Endothelial cell of umbilical vein (primary cell): Measurements from ENCODE around the gene OASL. TPM values are rescaled to one million over a fixed set of nuclear protein-coding genes. Genes with fewer than 3 reads are reported as not detected.

Experiments used
- BruUV-seq: library from RNA; stranded (reverse); fragments of 400-500 nt; replicated peaks from 2 replicates; lab custom pipeline; 2021; lab: Mats Ljungman, UMichigan
- CTCF ChIA-PET: fragments of 300-600, 350-600 bp; sonication (Branson Sonifier 250); formaldehyde crosslinking; loops from one replicate; lab custom pipeline; 2021; ENCODE audit warnings: antibody characterized with exemption, inconsistent platforms; lab: Charles Lee
- POLR2A ChIA-PET: fragments of 300-600, 350-600 bp; sonication (Branson Sonifier 250); formaldehyde crosslinking; loops from one replicate; lab custom pipeline; 2021; ENCODE audit warnings: antibody characterized with exemption, inconsistent platforms; lab: Charles Lee
- DNase-seq: peaks from one replicate; pipeline ENCODE4 v3.0.0-alpha.2; 2011; ENCODE audit warnings: low read depth, low spot score
- FAIRE-seq: peaks from 2 replicates; lab custom pipeline; 2011; peaks lifted over from hg19 to GRCh38; lab: Jason Lieb, UNC
- H2AFZ ChIP-seq: 2 replicates; pipeline ENCODE4 v1.6.0; 2012; ENCODE audit warnings: low read depth, low read length, control low read depth, inconsistent platforms
- H3K27ac ChIP-seq: 2 replicates; pipeline ENCODE4 v1.5.1; 2011; ENCODE audit warnings: low read depth, mild to moderate bottlenecking, control low read depth, low read length, moderate library complexity; ENCODE audit not compliant: insufficient read depth
- H3K27me3 ChIP-seq, 2 experiments: 2 replicates each; pipeline versions ENCODE4 v1.6.0 to v1.6.1; 2011; ENCODE audit warnings: low read length in 2 of 2, mixed read lengths in 1 of 2; ENCODE audit not compliant: control insufficient read depth in 2 of 2, insufficient read depth in 2 of 2
- H3K36me3 ChIP-seq, 2 experiments: 2 replicates in 1 of 2; 3 replicates in 1 of 2; pipeline ENCODE4 v1.5.1; 2011; ENCODE audit warnings: low read length in 2 of 2, mild to moderate bottlenecking in 1 of 2, moderate library complexity in 1 of 2; ENCODE audit not compliant: control insufficient read depth in 2 of 2, insufficient read depth in 2 of 2; ENCODE audit errors: extremely low read depth in 1 of 2
- H3K4me1 ChIP-seq: 3 replicates; pipeline ENCODE4 v1.5.1; 2011; ENCODE audit warnings: mild to moderate bottlenecking, low read length; ENCODE audit not compliant: control insufficient read depth, insufficient read depth; ENCODE audit errors: extremely low read depth
- H3K4me2 ChIP-seq: 2 replicates; pipeline ENCODE4 v1.6.1; 2011; ENCODE audit warnings: low read length, control low read depth, mixed read lengths; ENCODE audit not compliant: insufficient read depth
- H3K4me3 ChIP-seq, 3 experiments: fragments of 200-600 bp in 1 of 3; sonication (generic), shearing (Covaris generic) in 1 of 3; replicated peaks in 1 of 3; 2 replicates each; pipeline ENCODE4 v1.5.1; 2011 to 2016; ENCODE audit warnings: control low read depth in 3 of 3, low read length in 3 of 3, mild to moderate bottlenecking in 2 of 3, inconsistent platforms in 1 of 3, low read depth in 1 of 3, moderate library complexity in 1 of 3; ENCODE audit not compliant: insufficient read depth in 1 of 3
- H3K79me2 ChIP-seq: 2 replicates; pipeline ENCODE4 v1.6.0; 2012; ENCODE audit warnings: low read length, inconsistent platforms; ENCODE audit not compliant: control insufficient read depth, insufficient read depth
- H3K9ac ChIP-seq: replicated peaks from 2 replicates; pipeline ENCODE3; 2011; ENCODE audit warnings: low read length, control low read depth; ENCODE audit not compliant: insufficient read depth; ENCODE audit errors: extremely low read depth
- H3K9me1 ChIP-seq: replicated peaks from 3 replicates; pipeline ENCODE4 v1.6.0; 2011; ENCODE audit warnings: mild to moderate bottlenecking, low read length; ENCODE audit not compliant: control insufficient read depth, insufficient read depth; ENCODE audit errors: extremely low read depth
- H3K9me3 ChIP-seq: replicated peaks from 2 replicates; pipeline ENCODE4 v1.5.1; 2012; ENCODE audit warnings: low read length, inconsistent platforms; ENCODE audit not compliant: control insufficient read depth, insufficient read depth
- H4K20me1 ChIP-seq: replicated peaks from 2 replicates; pipeline ENCODE3; 2011; ENCODE audit warnings: mild to moderate bottlenecking, low read length; ENCODE audit not compliant: control insufficient read depth, insufficient read depth; ENCODE audit errors: extremely low read depth
- EZH2 ChIP-seq: IDR thresholded peaks from 2 replicates; pipeline ENCODE4 v1.6.1; 2012; ENCODE audit warnings: borderline replicate concordance, low read depth, mild to moderate bottlenecking, moderate library complexity, low read length, inconsistent platforms; ENCODE audit not compliant: severe bottlenecking
- FOS ChIP-seq: IDR thresholded peaks from 2 replicates; pipeline ENCODE4 v1.6.1; 2011; ENCODE audit warnings: mild to moderate bottlenecking, low read length, moderate library complexity, borderline replicate concordance; ENCODE audit not compliant: insufficient read depth
- GATA2 ChIP-seq: IDR thresholded peaks from 2 replicates; pipeline ENCODE4 v1.7.0; 2011; ENCODE audit warnings: low read depth, mild to moderate bottlenecking, moderate library complexity, mixed read lengths, low read length; ENCODE audit not compliant: insufficient read length, insufficient read depth
- JUN ChIP-seq: IDR thresholded peaks from 2 replicates; pipeline ENCODE4 v1.6.1; 2011; ENCODE audit warnings: borderline replicate concordance, low read depth; ENCODE audit not compliant: insufficient read length, insufficient read depth
- MYC ChIP-seq: IDR thresholded peaks from one replicate; pipeline ENCODE4 v1.6.1; 2011; ENCODE audit warnings: mild to moderate bottlenecking, low read depth, low read length
- POLR2A ChIP-seq: IDR thresholded peaks from 2 replicates; pipeline ENCODE4 v1.6.1; 2012; ENCODE audit warnings: low read depth, mild to moderate bottlenecking, control low read depth, low read length
- POLR2AphosphoS5 ChIP-seq: IDR thresholded peaks from 2 replicates; pipeline ENCODE4 v1.6.1; 2012; ENCODE audit warnings: low read depth, mild to moderate bottlenecking, control low read depth, low read length, moderate library complexity; ENCODE audit not compliant: insufficient read depth
- dilution Hi-C: fragments of 300-500 bp; cut with MboI; formaldehyde crosslinking; loops from one replicate; pipeline ENCODE4 v1.15.0; 2019; ENCODE audit warnings: low sequenced_read_pairs; ENCODE audit not compliant: extremely low pct_ligation_motif_present
- intact Hi-C: fragments of 100-400 bp; cut with micrococcal nuclease; formaldehyde crosslinking; loops from one replicate; pipeline ENCODE4 v1.10.0; 2022
- polyA plus RNA-seq, 4 experiments: library from polyadenylated mRNA; depleted of rRNA in 3 of 4; stranded (reverse) in 3 of 4; unstranded in 1 of 4; fragments of >200 nt; gene quantifications; 2 replicates each; pipeline versions ENCODE4 v1.2.1 to v1.2.3, GENCODE V29; 2011 to 2012; ENCODE audit warnings: missing spikeins in 1 of 4
- total RNA-seq: library from RNA; stranded (reverse); gene quantifications from 2 replicates; pipeline ENCODE4 v1.2.3, GENCODE V29; 2021
- TF ChIP-seq, protein P1 (sequence below): IDR thresholded peaks from 2 replicates; pipeline ENCODE4 v1.6.1; 2011; ENCODE audit not compliant: insufficient read depth, insufficient read length
- TF ChIP-seq, protein P2 (sequence below), 2 donors: IDR thresholded peaks; 1 replicate in 1 of 2; 2 replicates in 1 of 2; pipeline ENCODE4 v1.5.1; 2011; ENCODE audit warnings: low read length in 2 of 2, mild to moderate bottlenecking in 2 of 2, moderate library complexity in 2 of 2, control low read depth in 1 of 2, inconsistent platforms in 1 of 2, low read depth in 1 of 2; ENCODE audit not compliant: insufficient read depth in 1 of 2; ENCODE audit errors: extremely low read depth in 1 of 2

The OASL gene
- total and polyA plus RNA-seq, 2 donors (not counting 3 experiments of a cell fraction or from before 2014, with no cell fraction given): 0.17 to 0.33 TPM

- intact Hi-C loops (no loop called here), dilution Hi-C loops (no loop called here)
- FAIRE-seq (no peak), DNase-seq (no peak)
- no peaks in the 10 kb centered on the region for H3K79me2 ChIP-seq
- H3K4me3 ChIP-seq: no peak overlapping the region
- no peak overlapping the region for H2AFZ ChIP-seq
- no TSS peak for BruUV-seq
- H3K36me3 ChIP-seq: no peaks in the 10 kb centered on the region
- no peaks in the 10 kb centered on the region for H3K9me1 ChIP-seq
- ChIA-PET POLR2A (no interaction called here), CTCF (no interaction called here)
- no peaks in the 10 kb centered on the region for H4K20me1 ChIP-seq
- H3K9me3 ChIP-seq: no peaks in the 10 kb centered on the region
- TF ChIP-seq EZH2 (no peak), MYC (no peak), JUN (no peak), POLR2AphosphoS5 (no peak), POLR2A (no peak), FOS (no peak), GATA2 (no peak)
- TF ChIP-seq, protein P1, sequence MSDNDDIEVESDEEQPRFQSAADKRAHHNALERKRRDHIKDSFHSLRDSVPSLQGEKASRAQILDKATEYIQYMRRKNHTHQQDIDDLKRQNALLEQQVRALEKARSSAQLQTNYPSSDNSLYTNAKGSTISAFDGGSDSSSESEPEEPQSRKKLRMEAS: no peak
- TF ChIP-seq, protein P2, sequence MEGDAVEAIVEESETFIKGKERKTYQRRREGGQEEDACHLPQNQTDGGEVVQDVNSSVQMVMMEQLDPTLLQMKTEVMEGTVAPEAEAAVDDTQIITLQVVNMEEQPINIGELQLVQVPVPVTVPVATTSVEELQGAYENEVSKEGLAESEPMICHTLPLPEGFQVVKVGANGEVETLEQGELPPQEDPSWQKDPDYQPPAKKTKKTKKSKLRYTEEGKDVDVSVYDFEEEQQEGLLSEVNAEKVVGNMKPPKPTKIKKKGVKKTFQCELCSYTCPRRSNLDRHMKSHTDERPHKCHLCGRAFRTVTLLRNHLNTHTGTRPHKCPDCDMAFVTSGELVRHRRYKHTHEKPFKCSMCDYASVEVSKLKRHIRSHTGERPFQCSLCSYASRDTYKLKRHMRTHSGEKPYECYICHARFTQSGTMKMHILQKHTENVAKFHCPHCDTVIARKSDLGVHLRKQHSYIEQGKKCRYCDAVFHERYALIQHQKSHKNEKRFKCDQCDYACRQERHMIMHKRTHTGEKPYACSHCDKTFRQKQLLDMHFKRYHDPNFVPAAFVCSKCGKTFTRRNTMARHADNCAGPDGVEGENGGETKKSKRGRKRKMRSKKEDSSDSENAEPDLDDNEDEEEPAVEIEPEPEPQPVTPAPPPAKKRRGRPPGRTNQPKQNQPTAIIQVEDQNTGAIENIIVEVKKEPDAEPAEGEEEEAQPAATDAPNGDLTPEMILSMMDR (IDR thresholded peaks at IDR 0.05; ENCODE audit: extremely low read depth in 1 of 2, insufficient read depth in 1 of 2, low read depth in 1 of 2, low read length in 2 of 2): no peak
- no peak overlapping the region for H3K9ac ChIP-seq
- H3K4me2 ChIP-seq: no peak overlapping the region
- H3K4me1 ChIP-seq: no peaks in the 10 kb centered on the region
- H3K27ac ChIP-seq: no peak overlapping the region
- peaks cover 0 to 5% of the 10 kb centered on the region in 2 experiments for H3K27me3 ChIP-seq
Measured at GRCh38 chr12:121030576-121031212, 8.4 kb downstream of the OASL start.
